Measurements from ENCODE around the gene SLC22A4.

The SLC22A4 gene

GRCh38 chr5:132293992-132294727 lies at the start of gene SLC22A4:
Gene SLC22A4, plus strand, starts transcription at chr5:132294394. Its CDS starts 223 bp downstream, at chr5:132294617.
- DNase-seq, result peak in 1 of 2 experiments; percentile 45

GRCh38 chr5:132245593-132245992 lies 48.6 kb upstream of the SLC22A4 start:
- DNase-seq, result no peak

- DNase-seq, result no peak
These were observed 47.4 kb upstream of the SLC22A4 start for GRCh38 chr5:132246806-132247205.

- DNase-seq, result no peak
These were observed 43.6 kb upstream of the SLC22A4 start for GRCh38 chr5:132250547-132250946.

DNA sequence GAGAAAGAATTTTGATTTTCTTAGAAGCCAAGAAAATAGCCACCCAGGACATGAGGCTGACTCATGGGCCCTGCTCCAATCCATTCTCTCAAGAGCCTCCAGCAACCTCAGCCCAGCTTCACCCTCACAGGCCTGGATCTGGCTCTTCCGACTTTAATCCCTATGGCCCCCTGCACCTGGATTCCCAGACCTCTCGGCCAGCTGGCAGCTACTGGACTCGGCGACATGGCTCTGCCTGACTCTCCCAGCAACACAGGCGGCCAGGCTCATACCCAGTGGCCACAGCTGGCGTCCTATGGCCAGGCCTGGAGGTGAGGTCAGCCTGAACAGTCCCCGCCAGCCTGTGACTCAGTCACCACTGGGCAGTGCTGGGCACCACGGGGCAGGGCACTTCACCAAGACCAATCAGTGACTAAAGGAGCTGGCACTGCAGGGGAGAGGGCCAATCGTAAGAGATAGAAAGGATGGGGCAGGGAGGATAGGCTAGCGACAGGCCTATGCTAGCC lies 42.9 kb upstream of the SLC22A4 start:
- DNase-seq, result no peak

- no peak for DNase-seq
These were observed 41.2 kb upstream of the SLC22A4 start for GRCh38 chr5:132253008-132253441.

- no peak for DNase-seq
These were observed 40.5 kb upstream of the SLC22A4 start for GRCh38 chr5:132253452-132254320.

- DNase-seq, result no peak
These were observed 39.7 kb upstream of the SLC22A4 start for GRCh38 chr5:132254321-132254977.

DNA sequence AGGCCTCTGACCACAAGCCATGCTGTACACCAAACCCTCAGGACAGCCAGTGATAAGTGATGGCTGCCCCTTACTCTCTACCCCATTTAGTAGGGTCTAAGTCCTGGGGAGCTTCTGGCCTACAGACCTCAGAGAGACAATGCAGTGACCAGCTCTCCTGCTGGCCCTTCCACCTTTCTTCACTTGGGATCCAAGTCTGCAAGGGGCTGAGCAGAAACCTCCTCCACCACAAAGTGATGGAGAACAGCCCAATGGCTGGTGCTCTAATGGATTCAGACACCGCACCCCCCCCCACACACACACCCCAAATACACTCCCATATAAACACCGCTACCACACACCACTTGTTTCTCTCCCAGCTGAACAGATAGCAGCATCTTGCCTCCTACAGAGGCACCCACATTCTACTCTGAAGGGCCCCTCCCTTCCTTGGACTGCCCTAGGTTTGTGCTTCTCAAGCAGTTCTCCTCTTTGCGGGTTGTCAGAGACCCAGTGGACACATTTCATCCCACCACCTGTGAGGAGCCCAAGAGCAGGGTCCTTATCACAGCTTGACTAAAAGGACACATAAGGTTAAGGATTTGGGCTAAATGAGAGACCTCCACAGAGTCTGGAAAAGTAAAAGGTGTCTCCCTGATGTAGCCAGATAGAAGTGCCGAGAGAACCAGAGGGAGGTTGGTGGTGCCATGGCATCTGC lies 38.0 kb upstream of the SLC22A4 start:
- no peak for DNase-seq

- no peak for DNase-seq
These were observed 37.4 kb upstream of the SLC22A4 start for GRCh38 chr5:132256783-132257130.

DNA sequence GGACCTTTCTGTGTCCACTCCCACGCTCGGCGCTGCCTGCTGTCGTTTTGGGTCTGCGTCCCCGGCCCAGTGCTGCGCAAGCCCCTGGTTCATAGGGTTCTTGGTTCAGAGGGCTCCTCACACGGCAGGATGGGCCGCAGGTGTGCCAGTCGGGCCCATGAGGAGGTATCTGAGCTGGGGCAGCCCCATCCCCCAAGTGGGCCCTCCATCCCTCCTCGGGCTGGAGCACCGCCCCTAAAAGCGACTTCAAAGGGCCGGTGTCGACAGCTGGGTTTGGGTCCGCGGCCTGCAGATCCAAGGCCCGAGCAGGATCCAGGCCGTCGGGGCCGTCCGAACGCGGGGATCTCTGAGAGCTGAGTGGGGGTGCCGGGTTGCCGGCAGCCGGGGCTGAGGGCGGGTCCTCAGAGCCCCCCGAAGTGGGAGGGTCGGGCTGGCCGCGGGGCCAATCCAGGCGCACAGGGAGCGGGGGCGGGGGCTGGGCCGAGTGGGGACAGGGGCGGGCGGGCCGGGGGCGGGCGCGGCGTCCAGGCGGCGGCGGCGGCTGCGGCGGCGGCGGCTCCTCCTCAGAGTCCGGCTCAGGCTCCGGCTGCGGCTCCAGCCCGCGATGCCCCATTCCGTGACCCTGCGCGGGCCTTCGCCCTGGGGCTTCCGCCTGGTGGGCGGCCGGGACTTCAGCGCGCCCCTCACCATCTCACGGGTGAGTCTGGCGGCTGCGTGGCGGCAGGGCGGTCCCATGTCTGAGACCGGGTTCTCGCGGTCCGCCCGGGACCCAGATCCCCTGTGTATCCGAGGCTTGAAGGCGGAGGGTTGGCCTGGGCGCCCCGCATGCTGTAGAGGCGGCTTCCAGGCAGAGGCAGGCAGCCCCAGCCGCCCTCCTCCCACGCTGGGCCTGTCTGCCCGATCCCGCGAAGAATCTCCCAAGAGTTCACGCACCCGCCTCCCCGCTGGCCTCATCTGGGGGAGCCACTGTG lies 36.8 kb upstream of the SLC22A4 start, which contains the start of gene PDLIM4:
Gene PDLIM4, plus strand, starts transcription at position 566 of the 971 bp plus-strand sequence. Its CDS starts 39 bp downstream, at position 605.
- no peak for DNase-seq

DNA sequence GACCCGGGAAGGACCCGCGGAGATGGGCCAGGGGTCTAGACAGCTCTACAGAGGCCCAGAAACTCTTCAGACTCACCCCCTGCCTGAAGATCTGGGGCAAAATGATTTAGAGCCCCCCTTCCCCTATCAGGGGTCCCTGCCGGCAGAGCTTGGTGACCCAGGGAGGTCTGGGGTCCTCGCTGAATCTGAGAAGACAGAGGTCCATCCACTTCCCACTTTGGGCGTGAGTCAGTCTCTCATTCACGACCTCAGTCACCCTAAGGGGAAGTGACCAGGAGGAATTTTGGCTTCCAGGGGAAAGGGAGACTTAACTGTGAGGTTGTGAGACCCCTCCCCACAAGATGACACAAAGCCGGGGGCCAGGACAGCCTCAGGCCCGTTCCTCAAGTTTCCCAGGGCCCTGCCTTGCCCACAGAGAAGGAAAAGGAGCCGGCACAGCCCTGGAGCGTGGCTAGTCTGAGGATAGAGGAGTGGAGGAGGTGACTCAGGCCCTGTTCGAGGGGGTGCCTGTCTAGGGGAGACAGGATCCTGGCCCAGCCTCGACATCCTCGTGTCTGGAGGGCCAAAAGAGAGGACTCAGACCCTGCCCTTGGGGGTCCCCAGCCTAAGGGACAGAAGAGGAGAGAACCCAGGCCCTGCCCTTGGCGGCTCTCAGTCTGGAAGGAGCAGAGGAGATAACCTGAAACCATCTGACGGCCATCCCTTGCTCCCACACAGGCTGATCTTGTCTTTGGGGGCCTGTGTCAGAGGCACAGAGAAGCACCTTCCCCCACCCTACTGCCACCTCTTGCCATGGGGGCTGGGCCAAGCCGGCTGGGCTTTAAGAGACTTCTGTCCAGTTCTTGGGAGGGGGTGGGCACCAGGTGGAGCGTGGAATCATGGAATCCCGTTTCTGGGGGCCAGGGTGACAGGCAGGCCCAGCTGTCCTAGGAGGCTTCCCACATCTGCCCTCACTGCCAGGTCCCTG lies 35.8 kb upstream of the SLC22A4 start:
- DNase-seq, result no peak

GRCh38 chr5:132259069-132259851 lies 34.9 kb upstream of the SLC22A4 start:
- no peak for DNase-seq

- DNase-seq, result no peak
These were observed 34.1 kb upstream of the SLC22A4 start for GRCh38 chr5:132260051-132260450.

- DNase-seq, result no peak
These were observed 33.3 kb upstream of the SLC22A4 start for GRCh38 chr5:132260714-132261551.

GRCh38 chr5:132261881-132262845 lies 32.0 kb upstream of the SLC22A4 start:
- DNase-seq, result peak in 1 of 2 experiments; percentile 31

Measured in cerebellar nuclear complex (tissue), 1 donor.